H1 (cell line): ENCODE measurements around the gene RGS14.

Experiments
- CBX8 ChIP-seq: fragments of 300-800, 300-1000 bp; sonication (generic); IDR thresholded peaks from 2 replicates; pipeline ENCODE4 v1.7.1; 2016; ENCODE audit warnings: low read depth, low read length, borderline replicate concordance
- CEBPB ChIP-seq: IDR thresholded peaks from 2 replicates; pipeline ENCODE4 v1.6.1; 2012; ENCODE audit warnings: low read depth, low read length
- CHD2 ChIP-seq: IDR thresholded peaks from 2 replicates; pipeline ENCODE4 v1.6.1; 2012; ENCODE audit warnings: low read length, improper control_type of control experiment
- CTCF ChIP-seq, 3 experiments: IDR thresholded peaks; 1 replicate in 2 of 3; 2 replicates in 1 of 3; pipeline versions ENCODE4 v1.5.1 to v1.6.1; 2011; ENCODE audit warnings: low read length in 3 of 3, mild to moderate bottlenecking in 3 of 3, inconsistent platforms in 2 of 3, low read depth in 1 of 3, moderate library complexity in 1 of 3; ENCODE audit not compliant: insufficient read depth in 1 of 3; ENCODE audit errors: control extremely low read depth in 1 of 3
- EGR1 ChIP-seq: IDR thresholded peaks from 2 replicates; pipeline ENCODE4 v1.6.1; 2011; ENCODE audit warnings: low read depth, low read length, borderline replicate concordance
- FOSL1 ChIP-seq: IDR thresholded peaks from 2 replicates; pipeline ENCODE4 v1.6.1; 2011; ENCODE audit warnings: mild to moderate bottlenecking, low read depth, low read length, moderate library complexity; ENCODE audit not compliant: insufficient read depth
- POLR2A ChIP-seq, 2 experiments: IDR thresholded peaks; 1 replicate in 1 of 2; 2 replicates in 1 of 2; pipeline ENCODE4 v1.6.1; 2011; ENCODE audit warnings: low read depth in 2 of 2, low read length in 2 of 2, mild to moderate bottlenecking in 2 of 2; ENCODE audit errors: control extremely low read depth in 1 of 2
- POLR2AphosphoS5 ChIP-seq: IDR thresholded peaks from 2 replicates; pipeline ENCODE4 v1.6.1; 2011; ENCODE audit warnings: low read depth, low read length
- SP1 ChIP-seq: IDR thresholded peaks from 2 replicates; pipeline ENCODE4 v1.6.1; 2011; ENCODE audit warnings: low read depth, low read length
- SP2 ChIP-seq: IDR thresholded peaks from 2 replicates; pipeline ENCODE4 v1.6.1; 2012; ENCODE audit warnings: mild to moderate bottlenecking, low read length, inconsistent platforms
- SUZ12 ChIP-seq: fragments of 200-600 bp; sonication (generic); IDR thresholded peaks from 2 replicates; pipeline ENCODE4 v1.6.1; 2012; ENCODE audit warnings: mild to moderate bottlenecking, inconsistent platforms, low read length, moderate library complexity, mixed read lengths

- TF ChIP-seq CEBPB (no peak), CBX8 (no peak), CTCF (IDR thresholded peaks at IDR 0.05; ENCODE audit: control extremely low read depth in 1 of 3, insufficient read depth in 1 of 3, low read depth in 1 of 3, low read length in 3 of 3) (no peak), EGR1 (no peak), FOSL1 (no peak), CHD2 (no peak), SP2 (no peak), POLR2A (IDR thresholded peaks at IDR 0.05; ENCODE audit: control extremely low read depth in 1 of 2, low read depth in 2 of 2, low read length in 2 of 2) (no peak), SP1 (no peak), POLR2AphosphoS5 (no peak), SUZ12 (no peak)
Observed at GRCh38 chr5:177419046-177419445, 61.3 kb downstream of the RGS14 start.
